HCT116 (cell line): Measurements from ENCODE around the gene XYLT1. TPM values are rescaled to one million over a fixed set of nuclear protein-coding genes. Genes with fewer than 3 reads are reported as not detected.

Experiments
- ATAC-seq: fragments of 200-7000 bp; cut with Tn5 transposase; 2 replicates; pipeline ENCODE4 v1.9.1; 2020; ENCODE audit warnings: mild to moderate bottlenecking, moderate library complexity
- BruUV-seq: library from RNA; stranded (reverse); fragments of 400-500 nt; replicated peaks from 2 replicates; lab custom pipeline; 2021; lab: Mats Ljungman, UMichigan
- CTCF ChIA-PET: fragments of 300-600 bp; sonication (Branson Sonifier 250); formaldehyde crosslinking; loops from one replicate; lab custom pipeline; 2021; ENCODE audit warnings: antibody characterized with exemption; lab: Charles Lee
- POLR2A ChIA-PET: fragments of 300-600, 350-600 bp; sonication (Branson Sonifier 250); formaldehyde crosslinking; loops from one replicate; lab custom pipeline; 2021; ENCODE audit warnings: antibody characterized with exemption; lab: Charles Lee
- RAD21 ChIA-PET, 2 experiments: fragments of 300-600 bp; sonication (Branson Sonifier 250); formaldehyde crosslinking; loops; one replicate each; lab custom pipeline; 2023; ENCODE audit warnings: low total read pairs in 2 of 2; ENCODE audit not compliant: uncharacterized antibody in 2 of 2, unreplicated experiment in 2 of 2, low non-redundant PET in 1 of 2; lab: Charles Lee
- DNase-seq: peaks from one replicate; pipeline ENCODE4 v3.0.0-alpha.2; 2010; ENCODE audit warnings: low read depth, low spot score
- H2AFZ ChIP-seq: fragments of 200-600 bp; shearing (Covaris generic), sonication (generic); 2 replicates; pipeline ENCODE4 v1.6.1; 2017; ENCODE audit warnings: low read depth, mixed run types, mixed read lengths, antibody characterized with exemption, low read length; ENCODE audit not compliant: poor library complexity, severe bottlenecking
- H3K27ac ChIP-seq: 2 replicates; pipeline ENCODE4 v1.5.1; 2012; ENCODE audit warnings: low read depth, low read length
- H3K27me3 ChIP-seq: fragments of 200-600 bp; sonication (generic); 2 replicates; pipeline ENCODE4 v1.6.1; 2016; ENCODE audit warnings: mixed run types, low read length, mixed read lengths; ENCODE audit not compliant: insufficient read depth
- H3K36me3 ChIP-seq, 2 experiments: fragments of 200-500 bp in 1 of 2; fragments of 200-600 bp in 1 of 2; sonication (Bioruptor generic) in 1 of 2; sonication (generic) in 1 of 2; 2 replicates each; pipeline versions ENCODE4 v1.5.1 to v1.6.1; 2014 to 2016; ENCODE audit warnings: low read length in 2 of 2, inconsistent platforms in 1 of 2, mixed read lengths in 1 of 2, mixed run types in 1 of 2; ENCODE audit not compliant: insufficient read depth in 2 of 2, control insufficient read depth in 1 of 2
- H3K4me1 ChIP-seq, 2 experiments: fragments of 200-600 bp in 1 of 2; sonication (generic) in 1 of 2; 2 replicates each; pipeline versions ENCODE4 v1.5.1 to v1.6.1; 2012 to 2017; ENCODE audit warnings: low read length in 2 of 2, inconsistent platforms in 1 of 2, mild to moderate bottlenecking in 1 of 2, mixed read lengths in 1 of 2, mixed run types in 1 of 2, moderate library complexity in 1 of 2; ENCODE audit not compliant: insufficient read depth in 2 of 2, control insufficient read depth in 1 of 2
- H3K4me2 ChIP-seq: fragments of 200-600 bp; sonication (generic); 2 replicates; pipeline ENCODE4 v1.6.1; 2017; ENCODE audit warnings: mixed run types, low read length, mixed read lengths
- H3K4me3 ChIP-seq, 2 experiments: fragments of 200-600 bp in 1 of 2; sonication (generic) in 1 of 2; replicated peaks in 1 of 2; 2 replicates each; pipeline ENCODE4 v1.5.1; 2011 to 2016; ENCODE audit warnings: low read length in 2 of 2, control low read depth in 1 of 2, low read depth in 1 of 2, mild to moderate bottlenecking in 1 of 2, mixed read lengths in 1 of 2, mixed run types in 1 of 2
- H3K79me2 ChIP-seq: fragments of 200-600 bp; sonication (generic); 2 replicates; pipeline ENCODE4 v1.6.1; 2017; ENCODE audit warnings: mild to moderate bottlenecking, mixed run types, low read length, moderate library complexity, mixed read lengths; ENCODE audit not compliant: insufficient read depth
- H3K9ac ChIP-seq: fragments of 200-600 bp; sonication (generic); 2 replicates; pipeline ENCODE4 v1.6.1; 2016; ENCODE audit warnings: low read length, mixed read lengths
- H3K9me2 ChIP-seq: fragments of 200-600 bp; sonication (generic), shearing (Covaris generic); 2 replicates; pipeline ENCODE4 v1.6.1; 2017; ENCODE audit warnings: mixed run types, mild to moderate bottlenecking, moderate library complexity; ENCODE audit not compliant: insufficient read depth
- H3K9me3 ChIP-seq, 2 experiments: fragments of 200-500 bp in 1 of 2; fragments of 200-600 bp in 1 of 2; sonication (Bioruptor generic) in 1 of 2; sonication (generic) in 1 of 2; 2 replicates each; pipeline ENCODE4 v1.6.1; 2014 to 2017; ENCODE audit warnings: low read length in 2 of 2, mixed read lengths in 2 of 2, inconsistent platforms in 1 of 2, low read depth in 1 of 2, mild to moderate bottlenecking in 1 of 2, mixed run types in 1 of 2, moderate library complexity in 1 of 2; ENCODE audit not compliant: control insufficient read depth in 1 of 2, insufficient read depth in 1 of 2
- H4K20me1 ChIP-seq: fragments of 200-600 bp; sonication (generic), shearing (Covaris generic); 2 replicates; pipeline ENCODE4 v1.6.1; 2017; ENCODE audit warnings: mixed run types, mild to moderate bottlenecking, moderate library complexity; ENCODE audit not compliant: insufficient read depth
- CBX3 ChIP-seq: IDR thresholded peaks from 2 replicates; pipeline ENCODE4 v1.6.1; 2012; ENCODE audit warnings: low read depth
- CTCF ChIP-seq, 3 experiments: fragments of 200-600 bp in 1 of 3; sonication (generic) in 1 of 3; IDR thresholded peaks in 2 of 3; conservative IDR thresholded peaks in 1 of 3; 2 replicates each; pipeline ENCODE4 v1.5.1; 2012 to 2017; ENCODE audit warnings: low read depth in 2 of 3, low read length in 2 of 3, antibody characterized with exemption in 1 of 3, borderline replicate concordance in 1 of 3, control low read depth in 1 of 3, mild to moderate bottlenecking in 1 of 3, mixed read lengths in 1 of 3, mixed run types in 1 of 3, moderate library complexity in 1 of 3; ENCODE audit not compliant: insufficient read depth in 1 of 3
- EGR1 ChIP-seq: IDR thresholded peaks from 2 replicates; pipeline ENCODE4 v1.6.1; 2012; ENCODE audit warnings: low read depth
- EZH2phosphoT487 ChIP-seq: fragments of 200-600 bp; IDR thresholded peaks from 2 replicates; pipeline ENCODE4 v1.6.1; 2018; ENCODE audit warnings: antibody characterized with exemption, borderline replicate concordance
- JUND ChIP-seq: IDR thresholded peaks from 2 replicates; pipeline ENCODE4 v1.6.1; 2012
- POLR2A ChIP-seq: IDR thresholded peaks from 2 replicates; pipeline ENCODE4 v1.7.0; 2011; ENCODE audit warnings: borderline replicate concordance; ENCODE audit not compliant: insufficient read depth, insufficient read length; ENCODE audit errors: extremely low read depth
- POLR2AphosphoS5 ChIP-seq: IDR thresholded peaks from 2 replicates; pipeline ENCODE4 v1.6.1; 2011; ENCODE audit warnings: mild to moderate bottlenecking, low read depth, low read length, moderate library complexity
- REST ChIP-seq: IDR thresholded peaks from 2 replicates; pipeline ENCODE4 v1.6.1; 2012; ENCODE audit warnings: low read depth
- SRF ChIP-seq: IDR thresholded peaks from 2 replicates; pipeline ENCODE4 v1.6.1; 2012; ENCODE audit warnings: low read depth
- YY1 ChIP-seq: IDR thresholded peaks from 2 replicates; pipeline ENCODE4 v1.6.1; 2011; ENCODE audit warnings: low read length, low read depth, moderate library complexity, mild to moderate bottlenecking; ENCODE audit not compliant: insufficient replicate concordance; ENCODE audit errors: extremely low read depth
- ZBTB33 ChIP-seq: IDR thresholded peaks from 2 replicates; pipeline ENCODE4 v1.6.1; 2011; ENCODE audit warnings: mild to moderate bottlenecking, low read length, moderate library complexity; ENCODE audit not compliant: insufficient replicate concordance; ENCODE audit errors: extremely low read depth
- ZFX ChIP-seq: fragments of 450-650 bp; IDR thresholded peaks from 2 replicates; pipeline ENCODE4 v1.6.1; 2017
- intact Hi-C: fragments of 100-400 bp; cut with micrococcal nuclease; formaldehyde crosslinking; loops from 2 replicates; pipeline ENCODE4 v1.10.0; 2022
- total RNA-seq: library from RNA; stranded (reverse); gene quantifications from one replicate; pipeline ENCODE4 v1.2.1, GENCODE V29; 2021; ENCODE audit not compliant: unreplicated experiment
- TF ChIP-seq, protein P1 (sequence below): IDR thresholded peaks from 2 replicates; pipeline ENCODE4 v1.6.1; 2012

Gene XYLT1
- total RNA-seq, 1 experiment from 2014 or later, result 4.5 TPM

GRCh38 chr16:17108596-17108995 is 362.2 kb downstream of the XYLT1 start:
- Histone ChIP-seq H3K4me1 (no peaks in the 10 kb centered on the region), H3K79me2 (no peaks in the 10 kb centered on the region), H3K36me3 (no peaks in the 10 kb centered on the region), H3K27me3 (peaks cover 44% of the 10 kb centered on the region), H3K4me2 (no peak overlapping the region), H2AFZ (no peak overlapping the region), H3K9ac (no peak overlapping the region), H4K20me1 (no peaks in the 10 kb centered on the region), H3K4me3 (no peak overlapping the region), H3K9me2 (no peaks in the 10 kb centered on the region), H3K27ac (no peak overlapping the region), H3K9me3 (no peaks in the 10 kb centered on the region)
- intact Hi-C loops, result no loop called here
- ChIA-PET CTCF (no interaction called here), RAD21 (no interaction called here), POLR2A (no interaction called here)
- DNase-seq (no peak), ATAC-seq (no peak)
- BruUV-seq, result no TSS peak
- TF ChIP-seq CBX3, result no peak
- no peak for TF ChIP-seq ZBTB33
- no peak for TF ChIP-seq JUND

DNA sequence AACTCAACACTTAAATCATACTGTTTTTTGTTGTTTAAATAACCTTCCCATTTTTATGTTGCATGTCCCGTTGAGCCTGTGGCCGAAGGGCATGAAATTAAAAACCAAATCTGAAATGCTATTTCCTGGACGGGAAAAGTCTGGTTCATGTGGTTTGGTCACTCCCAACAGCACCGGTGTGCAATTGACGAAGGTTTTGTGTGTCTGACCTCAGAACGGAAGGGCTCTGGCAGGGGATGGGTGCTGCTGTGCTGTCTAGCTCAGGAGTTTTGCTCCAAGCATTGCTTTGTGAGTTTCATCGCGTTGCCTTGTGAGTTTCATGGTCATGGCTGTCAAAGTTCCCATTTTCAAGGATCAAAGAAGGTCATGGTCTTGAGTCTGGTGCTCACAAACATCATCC is 363.3 kb downstream of the XYLT1 start:
- H3K9me3 ChIP-seq, result no peaks in the 10 kb centered on the region
- no peaks in the 10 kb centered on the region for H3K36me3 ChIP-seq
- H3K27me3 ChIP-seq, result peaks cover 49% of the 10 kb centered on the region
- ChIA-PET RAD21 (no interaction called here), POLR2A (no interaction called here), CTCF (no interaction called here)
- no peaks in the 10 kb centered on the region for H4K20me1 ChIP-seq
- no peak overlapping the region for H3K4me3 ChIP-seq
- H3K9me2 ChIP-seq, result no peaks in the 10 kb centered on the region
- H3K79me2 ChIP-seq, result no peaks in the 10 kb centered on the region
- no peak overlapping the region for H3K27ac ChIP-seq
- no peak overlapping the region for H3K4me2 ChIP-seq
- no peaks in the 10 kb centered on the region for H3K4me1 ChIP-seq
- BruUV-seq, result no TSS peak
- ATAC-seq (no peak), DNase-seq (no peak)
- intact Hi-C loops, result no loop called here
- H2AFZ ChIP-seq, result no peak overlapping the region
- H3K9ac ChIP-seq, result no peak overlapping the region
- TF ChIP-seq POLR2AphosphoS5 (no peak), CTCF (IDR thresholded peaks at IDR 0.05 in 2 of 3, conservative IDR thresholded peaks at IDR 0.05 in 1 of 3; ENCODE audit: borderline replicate concordance in 1 of 3, insufficient read depth in 1 of 3, low read depth in 2 of 3, low read length in 2 of 3) (no peak), POLR2A (no peak), JUND (no peak), YY1 (no peak), SRF (no peak), EZH2phosphoT487 (no peak), REST (no peak), EGR1 (no peak), ZFX (no peak), CBX3 (no peak)
- TF ChIP-seq, protein P1, sequence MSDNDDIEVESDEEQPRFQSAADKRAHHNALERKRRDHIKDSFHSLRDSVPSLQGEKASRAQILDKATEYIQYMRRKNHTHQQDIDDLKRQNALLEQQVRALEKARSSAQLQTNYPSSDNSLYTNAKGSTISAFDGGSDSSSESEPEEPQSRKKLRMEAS, result no peak
